Esophagus muscularis mucosa (tissue), 4 donors: ENCODE measurements around the gene COX14. TPM values are rescaled to one million over a fixed set of nuclear protein-coding genes. Genes with fewer than 3 reads are reported as not detected.
A peak's percentile ranks its signal among the peaks of the same experiment; 100 is the strongest.

ENCODE experiments used
- DNase-seq: peaks from one replicate; pipeline ENCODE4 v3.0.0-alpha.2; 2017; ENCODE audit errors: extremely low spot score
- H3K27ac ChIP-seq, 4 donors: fragments of 200-600 bp; sonication (generic); replicated peaks in 1 of 4; 1 replicate in 3 of 4; 2 replicates in 1 of 4; pipeline ENCODE4 v1.5.1; 2016 to 2019; ENCODE audit warnings: mild to moderate bottlenecking in 1 of 4
- H3K27me3 ChIP-seq, 4 donors: fragments of 200-600 bp; sonication (generic); one replicate each; pipeline versions ENCODE4 v1.5.1 to v1.6.0; 2016 to 2019
- H3K36me3 ChIP-seq, 4 donors: fragments of 200-600 bp; sonication (generic); one replicate each; pipeline ENCODE4 v1.5.1; 2016 to 2019
- H3K4me1 ChIP-seq, 4 donors: fragments of 200-600 bp; sonication (generic); one replicate each; pipeline ENCODE4 v1.5.1; 2016 to 2019
- H3K4me3 ChIP-seq, 4 donors: fragments of 200-600 bp; sonication (generic); 1 replicate in 2 of 4; 2 replicates in 2 of 4; pipeline ENCODE4 v1.5.1; 2016 to 2019; ENCODE audit warnings: mild to moderate bottlenecking in 4 of 4, moderate library complexity in 1 of 4
- H3K9me3 ChIP-seq, 4 donors: fragments of 200-600 bp; sonication (generic); 1 replicate in 3 of 4; 2 replicates in 1 of 4; pipeline ENCODE4 v1.5.1; 2016 to 2019
- EP300 ChIP-seq: sonication (generic); formaldehyde crosslinking; IDR thresholded peaks from one replicate; pipeline ENCODE4 v1.6.1; 2017; ENCODE audit warnings: antibody characterized with exemption
- POLR2A ChIP-seq: fragments of 450-650 bp; IDR thresholded peaks from one replicate; pipeline ENCODE4 v1.6.1; 2017; ENCODE audit warnings: antibody characterized with exemption, moderate library complexity, mild to moderate bottlenecking, low read depth
- POLR2AphosphoS5 ChIP-seq, 2 donors: sonication (generic); formaldehyde crosslinking; IDR thresholded peaks; one replicate each; pipeline ENCODE4 v1.6.1; 2017; ENCODE audit warnings: antibody characterized with exemption in 2 of 2
- WGBS: methylation state at CpG from one replicate; pipeline ENCODE4 v1.1.5; 2018; 5-methylcytosine and 5-hydroxymethylcytosine counted together
- intact Hi-C: fragments of 100-400 bp; cut with DNase I; formaldehyde crosslinking; loops from one replicate; pipeline ENCODE4 v1.15.1; 2023
- total RNA-seq, 4 donors: library from RNA; depleted of rRNA; stranded (reverse); fragments of >200 nt; gene quantifications; one replicate each; pipeline versions ENCODE4 v1.1.0 to v1.2.1, GENCODE V29; 2016
- TF ChIP-seq, protein P1 (sequence below), 3 experiments: fragments of 200-600 bp in 2 of 3; fragments of 450-650 bp in 1 of 3; sonication (generic) in 2 of 3; IDR thresholded peaks; one replicate each; pipeline ENCODE4 v1.5.1; 2017 to 2019; ENCODE audit warnings: antibody characterized with exemption in 3 of 3, mild to moderate bottlenecking in 2 of 3, moderate library complexity in 1 of 3

COX14 gene
- total RNA-seq, 4 donors from 2014 or later = 52.8 to 105 (median 87.6) TPM

DNA sequence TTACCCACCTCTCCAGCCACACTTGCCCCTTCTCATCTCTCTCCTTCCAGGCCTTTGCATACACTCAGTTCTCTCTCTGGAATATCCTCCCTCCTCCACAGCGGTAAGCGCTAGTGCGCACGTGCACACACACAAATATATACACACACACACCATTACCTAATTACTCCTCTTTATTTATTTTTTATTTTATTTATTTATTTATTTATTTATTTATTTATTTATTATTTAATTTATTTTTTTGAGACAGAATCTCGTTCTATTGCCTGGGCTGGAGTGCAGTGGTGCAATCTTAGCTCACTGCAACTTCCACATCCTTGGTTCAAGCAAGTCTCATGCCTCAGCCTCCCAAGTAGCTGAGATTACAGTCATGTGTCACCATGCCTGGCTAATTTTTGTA is 43.0 kb upstream of the COX14 start:
- no peaks in the 10 kb centered on the region for H3K27me3 ChIP-seq
- TF ChIP-seq POLR2A = no peak
- TF ChIP-seq EP300 = no peak
- TF ChIP-seq POLR2AphosphoS5 (IDR thresholded peaks at IDR 0.05) = no peak
- TF ChIP-seq, protein P1, sequence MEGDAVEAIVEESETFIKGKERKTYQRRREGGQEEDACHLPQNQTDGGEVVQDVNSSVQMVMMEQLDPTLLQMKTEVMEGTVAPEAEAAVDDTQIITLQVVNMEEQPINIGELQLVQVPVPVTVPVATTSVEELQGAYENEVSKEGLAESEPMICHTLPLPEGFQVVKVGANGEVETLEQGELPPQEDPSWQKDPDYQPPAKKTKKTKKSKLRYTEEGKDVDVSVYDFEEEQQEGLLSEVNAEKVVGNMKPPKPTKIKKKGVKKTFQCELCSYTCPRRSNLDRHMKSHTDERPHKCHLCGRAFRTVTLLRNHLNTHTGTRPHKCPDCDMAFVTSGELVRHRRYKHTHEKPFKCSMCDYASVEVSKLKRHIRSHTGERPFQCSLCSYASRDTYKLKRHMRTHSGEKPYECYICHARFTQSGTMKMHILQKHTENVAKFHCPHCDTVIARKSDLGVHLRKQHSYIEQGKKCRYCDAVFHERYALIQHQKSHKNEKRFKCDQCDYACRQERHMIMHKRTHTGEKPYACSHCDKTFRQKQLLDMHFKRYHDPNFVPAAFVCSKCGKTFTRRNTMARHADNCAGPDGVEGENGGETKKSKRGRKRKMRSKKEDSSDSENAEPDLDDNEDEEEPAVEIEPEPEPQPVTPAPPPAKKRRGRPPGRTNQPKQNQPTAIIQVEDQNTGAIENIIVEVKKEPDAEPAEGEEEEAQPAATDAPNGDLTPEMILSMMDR (IDR thresholded peaks at IDR 0.05) = no peak
- no peaks in the 10 kb centered on the region for H3K36me3 ChIP-seq
- intact Hi-C loops = loop anchor here (5.0 kb wide), 1 partner anchor 47 kb away; no protein-coding TSS in a partner anchor
- no peak overlapping the region for H3K4me3 ChIP-seq
- H3K4me1 ChIP-seq = peaks cover 0 to 27% (median 22%) of the 10 kb centered on the region in 4 donors
- H3K9me3 ChIP-seq = no peaks in the 10 kb centered on the region
- WGBS = 94% methylated on average over 5 of the region's 5 CpGs
- DNase-seq = no peak
- no peak overlapping the region for H3K27ac ChIP-seq

DNA sequence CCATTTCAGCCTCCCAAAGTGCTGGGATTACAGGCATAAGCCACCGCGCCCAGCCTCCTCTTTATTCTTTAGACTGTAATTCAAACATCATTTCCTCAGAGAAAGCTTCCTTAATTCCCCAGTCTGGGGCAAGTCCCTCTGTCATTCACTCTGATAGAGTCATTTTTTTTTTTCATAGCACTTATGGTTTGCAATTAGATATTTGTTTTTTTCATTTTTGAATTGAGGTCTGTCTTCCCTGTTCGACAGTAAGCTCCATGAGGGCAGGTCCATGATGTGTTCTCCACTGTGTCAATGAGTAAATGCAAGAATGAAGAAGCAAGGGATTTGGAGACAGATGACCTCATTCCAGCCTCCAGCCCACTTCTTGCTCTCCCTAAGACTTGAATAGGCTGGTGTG is 42.5 kb upstream of the COX14 start:
- intact Hi-C loops = loop anchor here (5.0 kb wide), 1 partner anchor 47 kb away; no protein-coding TSS in a partner anchor
- H3K4me1 ChIP-seq = peaks cover 0 to 27% (median 22%) of the 10 kb centered on the region in 4 donors
- H3K4me3 ChIP-seq = no peak overlapping the region
- H3K36me3 ChIP-seq = no peaks in the 10 kb centered on the region
- no peak for DNase-seq
- H3K27ac ChIP-seq = no peak overlapping the region
- H3K27me3 ChIP-seq = no peaks in the 10 kb centered on the region
- 97% methylated on average over 3 of the region's 3 CpGs for WGBS
- TF ChIP-seq EP300 (no peak), POLR2AphosphoS5 (IDR thresholded peaks at IDR 0.05) (no peak), POLR2A (no peak)
- TF ChIP-seq, protein P1 (IDR thresholded peaks at IDR 0.05) = no peak
- H3K9me3 ChIP-seq = no peaks in the 10 kb centered on the region

DNA sequence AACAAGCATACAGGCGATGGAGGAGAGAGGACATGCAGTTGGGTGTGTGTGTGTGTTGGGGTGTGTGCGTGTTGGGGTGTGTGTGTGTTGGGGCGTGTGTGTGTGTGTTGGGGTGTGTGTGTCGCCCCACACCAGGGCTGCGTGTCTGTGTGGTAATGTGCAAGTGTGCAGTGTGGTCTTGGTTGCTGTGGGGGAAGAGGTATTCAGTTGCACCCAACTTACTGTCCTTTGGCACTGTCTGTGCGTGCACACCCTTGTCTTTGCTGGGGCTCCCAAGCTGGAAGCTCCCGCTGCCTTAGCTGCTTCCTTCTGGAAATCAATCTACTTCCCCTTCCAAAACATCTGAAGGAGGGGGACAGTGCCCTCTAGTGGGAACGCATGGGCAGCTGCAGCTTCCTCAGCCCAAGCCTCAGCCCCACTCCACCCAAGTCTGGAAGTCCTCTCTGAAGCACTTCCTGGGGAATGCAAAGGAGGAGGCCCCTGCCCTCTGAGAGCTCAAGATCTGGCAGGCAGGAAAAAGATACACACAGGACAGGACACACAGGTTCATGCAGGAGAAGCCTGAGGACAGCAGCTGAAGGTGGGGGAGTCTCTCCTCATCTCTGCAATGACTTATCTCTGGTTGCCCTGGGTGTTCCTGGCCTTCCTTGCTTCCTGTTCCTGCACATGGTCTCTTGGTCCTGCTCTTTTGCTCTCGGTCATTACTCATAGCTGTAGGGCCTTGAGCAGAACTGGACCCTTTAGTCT is 41.5 kb upstream of the COX14 start:
- TF ChIP-seq, protein P1 (IDR thresholded peaks at IDR 0.05) = peak; percentile 89 to 97 (median 96)
- TF ChIP-seq EP300 (no peak), POLR2A (no peak), POLR2AphosphoS5 (IDR thresholded peaks at IDR 0.05) (no peak)
- Histone ChIP-seq H3K27ac (no peak overlapping the region), H3K9me3 (no peaks in the 10 kb centered on the region), H3K4me3 (no peak overlapping the region), H3K4me1 (peaks cover 3 to 32% (median 27%) of the 10 kb centered on the region in 4 donors), H3K27me3 (no peaks in the 10 kb centered on the region), H3K36me3 (no peaks in the 10 kb centered on the region)
- intact Hi-C loops = loop anchor here (2.0 kb wide), 1 partner anchor 104 kb away; no protein-coding TSS in a partner anchor
- DNase-seq = peak; percentile 95
- 38% methylated on average over 9 of the region's 9 CpGs for WGBS

DNA sequence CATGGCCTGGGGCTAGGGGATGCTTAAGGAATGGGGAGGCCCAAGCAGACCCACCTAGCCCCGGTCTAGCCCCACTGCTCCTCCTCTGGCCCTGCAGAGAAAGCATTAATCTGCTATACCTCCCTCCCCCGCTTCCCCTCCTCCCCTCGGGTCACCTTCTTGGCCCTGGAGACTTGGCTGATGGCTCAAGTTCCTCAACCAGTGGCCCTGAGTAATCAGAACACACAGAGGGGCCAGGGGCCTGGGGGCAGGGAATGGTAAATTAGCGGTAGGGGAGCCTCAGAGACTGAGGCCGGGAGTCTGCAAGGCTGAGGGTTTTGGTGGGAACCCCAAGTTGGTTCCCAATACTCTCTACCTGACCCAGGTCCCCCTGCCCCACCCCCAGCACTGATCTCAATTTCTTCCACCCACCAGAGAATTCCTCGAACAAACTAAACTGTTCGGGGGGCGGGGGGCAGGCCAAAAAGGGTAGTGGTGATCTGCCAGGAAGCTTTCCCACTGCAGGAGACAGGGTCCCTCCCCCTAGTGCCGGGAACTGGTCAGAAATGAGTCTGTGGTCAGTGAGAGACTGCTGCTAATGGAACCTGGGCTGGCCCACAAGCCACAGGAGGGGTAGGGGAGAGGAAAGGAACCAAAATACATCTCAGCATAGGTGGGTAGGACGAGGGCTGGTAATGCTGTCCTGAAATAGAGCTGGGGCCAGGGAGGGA is 39.7 kb upstream of the COX14 start:
- peaks cover 3 to 18% (median 15%) of the 10 kb centered on the region in 4 donors for H3K4me1 ChIP-seq
- no peak overlapping the region for H3K4me3 ChIP-seq
- no peak for TF ChIP-seq POLR2A
- DNase-seq = no peak
- H3K27ac ChIP-seq = no peak overlapping the region
- H3K9me3 ChIP-seq = no peaks in the 10 kb centered on the region
- H3K36me3 ChIP-seq = no peaks in the 10 kb centered on the region
- no peaks in the 10 kb centered on the region for H3K27me3 ChIP-seq
- intact Hi-C loops = no loop called here
- WGBS = 80% methylated on average over 10 of the region's 10 CpGs

DNA sequence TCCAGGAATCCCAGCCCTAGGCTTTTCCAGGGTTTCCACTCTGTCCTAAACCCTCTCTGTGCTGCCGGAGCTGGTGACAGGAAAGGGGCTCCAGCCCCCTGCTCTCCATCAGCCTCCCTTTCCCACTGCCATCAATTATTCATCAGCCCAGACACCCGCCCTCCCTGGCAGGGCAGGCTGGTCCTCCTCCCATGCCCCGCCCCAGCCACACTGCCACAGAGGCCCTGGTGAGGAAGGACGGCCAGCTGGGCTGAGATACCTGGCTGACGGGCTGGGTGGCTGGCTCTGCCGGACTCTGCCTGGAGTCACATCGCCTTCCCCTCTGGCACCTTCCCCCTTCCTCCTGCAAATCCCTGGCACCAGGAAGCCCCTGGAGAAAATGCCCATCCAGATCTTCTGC is 38.8 kb upstream of the COX14 start:
- peaks cover 3 to 18% (median 15%) of the 10 kb centered on the region in 4 donors for H3K4me1 ChIP-seq
- WGBS = 86% methylated on average over 7 of the region's 7 CpGs
- intact Hi-C loops = no loop called here
- no peaks in the 10 kb centered on the region for H3K36me3 ChIP-seq
- no peak overlapping the region for H3K4me3 ChIP-seq
- H3K27ac ChIP-seq = no peak overlapping the region
- DNase-seq = no peak
- TF ChIP-seq EP300 (no peak), POLR2A (no peak), POLR2AphosphoS5 (IDR thresholded peaks at IDR 0.05) (no peak)
- TF ChIP-seq, protein P1 (IDR thresholded peaks at IDR 0.05) = no peak
- H3K9me3 ChIP-seq = no peaks in the 10 kb centered on the region
- no peaks in the 10 kb centered on the region for H3K27me3 ChIP-seq
